Cardiac muscle cell (in vitro differentiated cells and primary cell): ENCODE results near the gene ACVR2B. TPM values are rescaled to one million over a fixed set of nuclear protein-coding genes. Genes with fewer than 3 reads are reported as not detected.
A peak's percentile ranks its signal among the peaks of the same experiment; 100 is the strongest.

Source experiments
- DNase-seq, 2 donors: peaks; one replicate each; pipeline versions ENCODE4 v3.0.0 to v3.0.0-alpha.2; 2010 to 2017; ENCODE audit warnings: low read depth in 1 of 2, low spot score in 1 of 2
- H3K27ac ChIP-seq: fragments of 200-600 bp; sonication (generic); 2 replicates; pipeline ENCODE4 v1.5.1; 2016
- H3K27me3 ChIP-seq: fragments of 200-600 bp; sonication (generic); 2 replicates; pipeline ENCODE4 v1.6.0; 2016; ENCODE audit warnings: control low read depth
- H3K36me3 ChIP-seq: fragments of 200-600 bp; sonication (generic); 2 replicates; pipeline ENCODE4 v1.5.1; 2016; ENCODE audit warnings: control low read depth
- H3K4me1 ChIP-seq: fragments of 200-600 bp; sonication (generic); 2 replicates; pipeline ENCODE4 v1.8.1; 2017; ENCODE audit warnings: low read depth, mild to moderate bottlenecking, mixed run types
- H3K4me3 ChIP-seq: fragments of 200-600 bp; sonication (generic); 2 replicates; pipeline ENCODE4 v1.5.1; 2016; ENCODE audit warnings: mild to moderate bottlenecking
- H3K9me3 ChIP-seq: fragments of 200-600 bp; sonication (generic); 2 replicates; pipeline ENCODE4 v1.5.1; 2017; ENCODE audit warnings: low read depth, mild to moderate bottlenecking, control low read depth
- CTCF ChIP-seq: IDR thresholded peaks from 2 replicates; pipeline ENCODE4 v1.5.1; 2012; ENCODE audit warnings: low read depth, mild to moderate bottlenecking, low read length
- polyA plus RNA-seq: library from polyadenylated mRNA; unstranded; fragments of >200 nt; fragmentation: Nextera tagmentation; extraction: Ambion mirVana; gene quantifications from 2 replicates; pipeline ENCODE4 v1.2.1, GENCODE V29; 2016
- total RNA-seq: library from RNA; depleted of rRNA; stranded (reverse); fragments of >200 nt; gene quantifications from 2 replicates; pipeline ENCODE4 v1.2.3, GENCODE V29; 2016

The ACVR2B gene
- total and polyA plus RNA-seq, 2 experiments from 2014 or later, result 28.6 to 70.4 TPM

GRCh38 chr3:38497031-38497430 is 43.3 kb downstream of the ACVR2B start:
- H3K4me1 ChIP-seq, result no peaks in the 10 kb centered on the region
- peak in 1 of 2 donors; percentile 44 for DNase-seq
- no peak for TF ChIP-seq CTCF
- H3K27ac ChIP-seq, result no peak overlapping the region
- no peaks in the 10 kb centered on the region for H3K27me3 ChIP-seq
- peak overlapping the region; percentile 40 for H3K4me3 ChIP-seq
- no peaks in the 10 kb centered on the region for H3K36me3 ChIP-seq
- no peaks in the 10 kb centered on the region for H3K9me3 ChIP-seq

GRCh38 chr3:38500688-38501417 is 47.2 kb downstream of the ACVR2B start:
- TF ChIP-seq CTCF, result no peak
- H3K27ac ChIP-seq, result peak overlapping the region; percentile 2
- no peaks in the 10 kb centered on the region for H3K36me3 ChIP-seq

GRCh38 chr3:38507120-38507519 is 53.4 kb downstream of the ACVR2B start:
- TF ChIP-seq CTCF, result no peak
- no peak for DNase-seq
- Histone ChIP-seq H3K4me1 (no peaks in the 10 kb centered on the region), H3K4me3 (no peak overlapping the region), H3K27me3 (no peaks in the 10 kb centered on the region), H3K27ac (no peak overlapping the region), H3K36me3 (peaks cover 6% of the 10 kb centered on the region), H3K9me3 (no peaks in the 10 kb centered on the region)

More at GRCh38 chr3:38500688-38501417, 47.2 kb downstream of the ACVR2B start:
- no peak for DNase-seq
- H3K4me3 ChIP-seq, result no peak overlapping the region
- no peaks in the 10 kb centered on the region for H3K27me3 ChIP-seq
- H3K9me3 ChIP-seq, result no peaks in the 10 kb centered on the region
- no peaks in the 10 kb centered on the region for H3K4me1 ChIP-seq

- no peaks in the 10 kb centered on the region for H3K4me1 ChIP-seq
- H3K36me3 ChIP-seq, result peaks cover 9% of the 10 kb centered on the region
- no peak overlapping the region for H3K4me3 ChIP-seq
- no peaks in the 10 kb centered on the region for H3K9me3 ChIP-seq
- DNase-seq, result no peak
- no peak overlapping the region for H3K27ac ChIP-seq
- no peaks in the 10 kb centered on the region for H3K27me3 ChIP-seq
- TF ChIP-seq CTCF, result no peak
Measured at GRCh38 chr3:38509732-38510131, 56.0 kb downstream of the ACVR2B start.

- no peak for TF ChIP-seq CTCF
- Histone ChIP-seq H3K9me3 (no peaks in the 10 kb centered on the region), H3K27me3 (no peaks in the 10 kb centered on the region), H3K36me3 (peaks cover 9% of the 10 kb centered on the region), H3K4me1 (no peaks in the 10 kb centered on the region), H3K27ac (no peak overlapping the region), H3K4me3 (no peak overlapping the region)
- no peak for DNase-seq
Measured at GRCh38 chr3:38510631-38511030, 56.9 kb downstream of the ACVR2B start.
